ENCODE results near the gene GARNL3. TPM values are rescaled to one million over a fixed set of nuclear protein-coding genes. Genes with fewer than 3 reads are reported as not detected.

GARNL3 gene
- total RNA-seq, 1 donor from 2014 or later, result 8.0 TPM

GRCh38 chr9:127224178-127224882 is 40.2 kb upstream of the GARNL3 start:
- peak; percentile 93 for DNase-seq
- peaks cover 3% of the 10 kb centered on the region for H3K4me1 ChIP-seq
- H3K27me3 ChIP-seq, result no peaks in the 10 kb centered on the region
- peak overlapping the region; percentile 56 for H3K4me3 ChIP-seq
- intact Hi-C loops (cut with DNase I), result no loop called here
- no peaks in the 10 kb centered on the region for H3K9me3 ChIP-seq
- peak; percentile 83 for ATAC-seq
- TF ChIP-seq CTCF (IDR thresholded peaks at IDR 0.05), result peak; percentile 18
- H3K36me3 ChIP-seq, result no peaks in the 10 kb centered on the region
- H3K27ac ChIP-seq, result peak overlapping the region; percentile 51

GRCh38 chr9:127224883-127225739 is 39.5 kb upstream of the GARNL3 start:
- intact Hi-C loops (cut with DNase I), result no loop called here
- peak overlapping the region; percentile 51 for H3K27ac ChIP-seq

GRCh38 chr9:127225801-127226625 is 38.6 kb upstream of the GARNL3 start:
- intact Hi-C loops (cut with DNase I), result no loop called here
- peak overlapping the region; percentile 67 for H3K4me3 ChIP-seq
- DNase-seq (no peak), ATAC-seq (no peak)
- no peak for TF ChIP-seq CTCF (IDR thresholded peaks at IDR 0.05)
- H3K9me3 ChIP-seq, result no peaks in the 10 kb centered on the region
- H3K27ac ChIP-seq, result no peak overlapping the region
- peaks cover 3% of the 10 kb centered on the region for H3K4me1 ChIP-seq
- H3K27me3 ChIP-seq, result no peaks in the 10 kb centered on the region
- no peaks in the 10 kb centered on the region for H3K36me3 ChIP-seq

More at GRCh38 chr9:127224883-127225739, 39.5 kb upstream of the GARNL3 start:
- Histone ChIP-seq H3K36me3 (no peaks in the 10 kb centered on the region), H3K27me3 (no peaks in the 10 kb centered on the region), H3K4me1 (peaks cover 3% of the 10 kb centered on the region), H3K4me3 (peak overlapping the region; percentile 67), H3K9me3 (no peaks in the 10 kb centered on the region)
- DNase-seq (peak; percentile 98), ATAC-seq (peak; percentile 95)
- TF ChIP-seq CTCF (IDR thresholded peaks at IDR 0.05), result no peak

- H3K9me3 ChIP-seq, result no peaks in the 10 kb centered on the region
- no peaks in the 10 kb centered on the region for H3K36me3 ChIP-seq
- intact Hi-C loops (cut with DNase I), result no loop called here
- no peak for DNase-seq
- no peaks in the 10 kb centered on the region for H3K27me3 ChIP-seq
- H3K27ac ChIP-seq, result no peak overlapping the region
- TF ChIP-seq CTCF (IDR thresholded peaks at IDR 0.05), result no peak
- no peak overlapping the region for H3K4me3 ChIP-seq
- peaks cover 3% of the 10 kb centered on the region for H3K4me1 ChIP-seq
- ATAC-seq, result no peak
Observed at GRCh38 chr9:127229691-127230417, 34.7 kb upstream of the GARNL3 start.

GRCh38 chr9:127231666-127232065 is 32.9 kb upstream of the GARNL3 start:
- Histone ChIP-seq H3K4me1 (no peaks in the 10 kb centered on the region), H3K36me3 (no peaks in the 10 kb centered on the region), H3K27me3 (no peaks in the 10 kb centered on the region), H3K9me3 (no peaks in the 10 kb centered on the region), H3K27ac (no peak overlapping the region), H3K4me3 (no peak overlapping the region)
- no peak for ATAC-seq
- intact Hi-C loops (cut with DNase I), result no loop called here
- no peak for TF ChIP-seq CTCF (IDR thresholded peaks at IDR 0.05)
- DNase-seq, result no peak
